ENCODE measurements around the gene MRGPRE.

DNA sequence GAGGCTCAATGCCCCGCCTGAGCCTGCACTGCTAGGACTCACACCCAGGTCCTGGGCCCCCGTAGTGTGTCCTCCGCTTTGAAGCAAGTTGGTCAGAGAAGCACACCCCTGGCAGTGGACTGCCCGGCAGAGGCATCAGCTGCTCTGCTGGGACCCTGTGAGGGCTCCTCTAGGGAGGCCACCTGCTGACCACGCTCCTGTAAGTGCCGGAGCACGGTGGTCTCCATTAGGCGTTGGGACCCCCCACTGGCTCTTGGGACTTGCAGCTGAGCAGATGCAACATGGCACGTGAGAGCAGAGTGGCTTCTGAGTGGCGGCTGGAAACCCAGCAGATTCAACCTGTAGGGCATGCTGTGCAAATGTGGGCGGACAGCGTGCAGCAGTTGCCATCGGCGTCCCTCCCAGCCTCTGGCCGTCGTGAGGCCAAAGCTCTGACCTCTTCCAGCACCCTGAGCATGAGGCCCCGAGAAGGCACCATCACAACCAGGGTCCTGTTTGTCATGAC lies 30.5 kb downstream of the MRGPRE start:
- TF ChIP-seq, protein P1, sequence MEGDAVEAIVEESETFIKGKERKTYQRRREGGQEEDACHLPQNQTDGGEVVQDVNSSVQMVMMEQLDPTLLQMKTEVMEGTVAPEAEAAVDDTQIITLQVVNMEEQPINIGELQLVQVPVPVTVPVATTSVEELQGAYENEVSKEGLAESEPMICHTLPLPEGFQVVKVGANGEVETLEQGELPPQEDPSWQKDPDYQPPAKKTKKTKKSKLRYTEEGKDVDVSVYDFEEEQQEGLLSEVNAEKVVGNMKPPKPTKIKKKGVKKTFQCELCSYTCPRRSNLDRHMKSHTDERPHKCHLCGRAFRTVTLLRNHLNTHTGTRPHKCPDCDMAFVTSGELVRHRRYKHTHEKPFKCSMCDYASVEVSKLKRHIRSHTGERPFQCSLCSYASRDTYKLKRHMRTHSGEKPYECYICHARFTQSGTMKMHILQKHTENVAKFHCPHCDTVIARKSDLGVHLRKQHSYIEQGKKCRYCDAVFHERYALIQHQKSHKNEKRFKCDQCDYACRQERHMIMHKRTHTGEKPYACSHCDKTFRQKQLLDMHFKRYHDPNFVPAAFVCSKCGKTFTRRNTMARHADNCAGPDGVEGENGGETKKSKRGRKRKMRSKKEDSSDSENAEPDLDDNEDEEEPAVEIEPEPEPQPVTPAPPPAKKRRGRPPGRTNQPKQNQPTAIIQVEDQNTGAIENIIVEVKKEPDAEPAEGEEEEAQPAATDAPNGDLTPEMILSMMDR (IDR thresholded peaks at IDR 0.05) = no peak
- TF ChIP-seq POLR2A (IDR thresholded peaks at IDR 0.05) (no peak), EP300 (IDR thresholded peaks at IDR 0.05) (no peak)

All from sigmoid colon (tissue), 4 donors.